Liver (tissue), 9 donors: ENCODE measurements around the gene MTHFD2. TPM values are rescaled to one million over a fixed set of nuclear protein-coding genes. Genes with fewer than 3 reads are reported as not detected.

Source experiments
- DNase-seq: peaks from one replicate; pipeline ENCODE4 v3.0.0-alpha.2; 2017; ENCODE audit warnings: low spot score
- H3K27ac ChIP-seq, 2 donors: one replicate each; pipeline ENCODE4 v1.7.0; 2013; ENCODE audit warnings: inconsistent platforms in 2 of 2, low read length in 2 of 2, control low read depth in 1 of 2, low read depth in 1 of 2, mild to moderate bottlenecking in 1 of 2
- H3K27me3 ChIP-seq, 4 donors: one replicate each; pipeline versions ENCODE4 v1.6.1 to v1.7.0; 2013; ENCODE audit warnings: low read length in 3 of 4, inconsistent platforms in 1 of 4, mild to moderate bottlenecking in 1 of 4, moderate library complexity in 1 of 4; ENCODE audit not compliant: control insufficient read depth in 4 of 4, insufficient read depth in 4 of 4
- H3K36me3 ChIP-seq, 4 donors: one replicate each; pipeline versions ENCODE4 v1.6.1 to v1.7.0; 2013; ENCODE audit warnings: low read length in 3 of 4, mild to moderate bottlenecking in 3 of 4, low read depth in 1 of 4, moderate library complexity in 1 of 4; ENCODE audit not compliant: control insufficient read depth in 4 of 4, insufficient read depth in 3 of 4
- H3K4me1 ChIP-seq, 4 donors: one replicate each; pipeline versions ENCODE4 v1.6.1 to v1.7.0; 2013; ENCODE audit warnings: low read length in 3 of 4, mild to moderate bottlenecking in 3 of 4, moderate library complexity in 1 of 4; ENCODE audit not compliant: control insufficient read depth in 4 of 4, insufficient read depth in 4 of 4
- H3K4me3 ChIP-seq, 3 donors: one replicate each; pipeline versions ENCODE4 v1.6.1 to v1.7.0; 2013; ENCODE audit warnings: low read length in 3 of 3, control low read depth in 1 of 3, low read depth in 1 of 3, mild to moderate bottlenecking in 1 of 3
- H3K9ac ChIP-seq, 2 donors: one replicate each; pipeline ENCODE4 v1.7.0; 2013; ENCODE audit warnings: low read length in 2 of 2, mild to moderate bottlenecking in 2 of 2, moderate library complexity in 2 of 2, control low read depth in 1 of 2, low read depth in 1 of 2
- H3K9me3 ChIP-seq, 4 donors: one replicate each; pipeline versions ENCODE4 v1.6.1 to v1.7.0; 2013; ENCODE audit warnings: low read length in 3 of 4; ENCODE audit not compliant: control insufficient read depth in 4 of 4
- CTCF ChIP-seq: fragments of 150-350 bp; IDR thresholded peaks from 2 replicates; pipeline ENCODE4 v1.5.1; 2017; ENCODE audit warnings: improper control_type of control experiment, low read depth, low read length; ENCODE audit not compliant: missing input control
- EGR1 ChIP-seq, 2 donors: IDR thresholded peaks; 2 replicates each; pipeline ENCODE4 v1.6.1; 2016 to 2018; ENCODE audit warnings: antibody characterized with exemption in 2 of 2, low read depth in 2 of 2
- FOXA1 ChIP-seq: IDR thresholded peaks from 2 replicates; pipeline ENCODE4 v1.6.1; 2016; ENCODE audit warnings: antibody characterized with exemption
- FOXA2 ChIP-seq: IDR thresholded peaks from 2 replicates; pipeline ENCODE4 v1.6.1; 2016; ENCODE audit warnings: antibody characterized with exemption
- GABPA ChIP-seq, 2 donors: IDR thresholded peaks in 1 of 2; conservative IDR thresholded peaks in 1 of 2; 2 replicates each; pipeline ENCODE4 v1.6.1; 2016; ENCODE audit warnings: antibody characterized with exemption in 2 of 2, mild to moderate bottlenecking in 1 of 2, moderate library complexity in 1 of 2
- HNF4A ChIP-seq, 2 donors: conservative IDR thresholded peaks; 2 replicates each; pipeline ENCODE4 v1.6.1; 2016; ENCODE audit warnings: antibody characterized with exemption in 2 of 2, mild to moderate bottlenecking in 2 of 2
- JUND ChIP-seq, 2 donors: IDR thresholded peaks; 2 replicates each; pipeline ENCODE4 v1.6.1; 2016; ENCODE audit warnings: antibody characterized with exemption in 2 of 2
- MAX ChIP-seq: IDR thresholded peaks from 2 replicates; pipeline ENCODE4 v1.6.1; 2016; ENCODE audit warnings: antibody characterized with exemption
- NR2F2 ChIP-seq: IDR thresholded peaks from 2 replicates; pipeline ENCODE4 v1.6.1; 2016; ENCODE audit warnings: antibody characterized with exemption
- RAD21 ChIP-seq, 2 donors: IDR thresholded peaks; 2 replicates each; pipeline ENCODE4 v1.6.1; 2016; ENCODE audit warnings: antibody characterized with exemption in 2 of 2, mild to moderate bottlenecking in 2 of 2
- REST ChIP-seq: IDR thresholded peaks from 2 replicates; pipeline ENCODE4 v1.6.1; 2016; ENCODE audit warnings: antibody characterized with exemption, mild to moderate bottlenecking
- RXRA ChIP-seq, 2 donors: IDR thresholded peaks; 2 replicates each; pipeline ENCODE4 v1.6.1; 2017 to 2018; ENCODE audit warnings: antibody characterized with exemption in 2 of 2, mild to moderate bottlenecking in 1 of 2
- SP1 ChIP-seq: IDR thresholded peaks from 2 replicates; pipeline ENCODE4 v1.6.1; 2018; ENCODE audit warnings: antibody characterized with exemption, mild to moderate bottlenecking
- TAF1 ChIP-seq: conservative IDR thresholded peaks from 2 replicates; pipeline ENCODE4 v1.6.1; 2016; ENCODE audit warnings: antibody characterized with exemption, mild to moderate bottlenecking
- YY1 ChIP-seq: IDR thresholded peaks from 2 replicates; pipeline ENCODE4 v1.6.1; 2016; ENCODE audit warnings: antibody characterized with exemption, mild to moderate bottlenecking
- WGBS: extraction: QIAGEN DNeasy Blood & Tissue Kit; methylation state at CpG from one replicate; pipeline ENCODE4 v1.1.7; 2013; 5-methylcytosine and 5-hydroxymethylcytosine counted together
- polyA plus RNA-seq, 2 donors: library from polyadenylated mRNA; stranded (reverse) in 1 of 2; unstranded in 1 of 2; fragments of 200-250 nt in 1 of 2; fragments of >200 nt in 1 of 2; fragmentation: Nextera tagmentation in 1 of 2; extraction: Ambion mirVana in 1 of 2; gene quantifications; one replicate each; pipeline versions ENCODE4 v1.2.1 to v1.2.3, GENCODE V29; 2013 to 2015
- total RNA-seq, 2 donors: library from RNA; depleted of rRNA; stranded (reverse); fragments of >200 nt; gene quantifications; one replicate each; pipeline ENCODE4 v1.2.3, GENCODE V29; 2014
- TF ChIP-seq, protein P1 (sequence below): IDR thresholded peaks from 2 replicates; pipeline ENCODE4 v1.6.1; 2016; ENCODE audit warnings: antibody characterized with exemption
- TF ChIP-seq, protein P2 (sequence below): IDR thresholded peaks from 2 replicates; pipeline ENCODE4 v1.6.1; 2016; ENCODE audit warnings: antibody characterized with exemption
- donor health status: healthy.
- donor health status: healthy.
- donor health status: healthy.
- donor health status: healthy.
- donor health status: healthy.

MTHFD2 gene
- total RNA-seq = 10 to 100 TPM in 1 of 2 donors, 1 to 10 TPM in 1; 2.8 to 27.5 TPM
- 1 to 10 TPM; 1.6 to 2.8 TPM for polyA plus RNA-seq

GRCh38 chr2:74198461-74199274, at the start of gene MTHFD2:
Gene MTHFD2, plus strand, starts transcription at chr2:74198615. Its CDS starts 27 bp downstream, at chr2:74198642.
- peak within 1 kb of the TSS; percentile 74 to 91 for H3K27ac ChIP-seq
- peak within 1 kb of the TSS; percentile 27 to 73 (median 63) for H3K4me3 ChIP-seq
- DNase-seq = peak; percentile 88
- TF ChIP-seq EGR1 (IDR thresholded peaks at IDR 0.05; ENCODE audit: low read depth in 2 of 2) = no peak
- TF ChIP-seq GABPA (IDR thresholded peaks at IDR 0.05 in 1 of 2, conservative IDR thresholded peaks at IDR 0.05 in 1 of 2) = no peak
- no peak for TF ChIP-seq JUND (IDR thresholded peaks at IDR 0.05)
- no peak for TF ChIP-seq FOXA1
- peak; percentile 7 to 50 for TF ChIP-seq RAD21 (IDR thresholded peaks at IDR 0.05)
- TF ChIP-seq TAF1 = no peak
- TF ChIP-seq, protein P1, sequence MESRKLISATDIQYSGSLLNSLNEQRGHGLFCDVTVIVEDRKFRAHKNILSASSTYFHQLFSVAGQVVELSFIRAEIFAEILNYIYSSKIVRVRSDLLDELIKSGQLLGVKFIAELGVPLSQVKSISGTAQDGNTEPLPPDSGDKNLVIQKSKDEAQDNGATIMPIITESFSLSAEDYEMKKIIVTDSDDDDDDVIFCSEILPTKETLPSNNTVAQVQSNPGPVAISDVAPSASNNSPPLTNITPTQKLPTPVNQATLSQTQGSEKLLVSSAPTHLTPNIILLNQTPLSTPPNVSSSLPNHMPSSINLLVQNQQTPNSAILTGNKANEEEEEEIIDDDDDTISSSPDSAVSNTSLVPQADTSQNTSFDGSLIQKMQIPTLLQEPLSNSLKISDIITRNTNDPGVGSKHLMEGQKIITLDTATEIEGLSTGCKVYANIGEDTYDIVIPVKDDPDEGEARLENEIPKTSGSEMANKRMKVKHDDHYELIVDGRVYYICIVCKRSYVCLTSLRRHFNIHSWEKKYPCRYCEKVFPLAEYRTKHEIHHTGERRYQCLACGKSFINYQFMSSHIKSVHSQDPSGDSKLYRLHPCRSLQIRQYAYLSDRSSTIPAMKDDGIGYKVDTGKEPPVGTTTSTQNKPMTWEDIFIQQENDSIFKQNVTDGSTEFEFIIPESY = no peak
- TF ChIP-seq SP1 = peak; percentile 37
- TF ChIP-seq REST = no peak
- peak; percentile 44 for TF ChIP-seq YY1
- TF ChIP-seq MAX = peak; percentile 85
- no peak for TF ChIP-seq RXRA (IDR thresholded peaks at IDR 0.05)
- peak; percentile 52 for TF ChIP-seq CTCF
- no peak for TF ChIP-seq HNF4A (conservative IDR thresholded peaks at IDR 0.05)
- H3K27me3 ChIP-seq = peaks cover 0 to 3% (median 0%) of the 10 kb centered on the region in 4 donors
- 5% methylated on average over 96 of the region's 96 CpGs for WGBS
- no peaks in the 10 kb centered on the region for H3K36me3 ChIP-seq
- H3K4me1 ChIP-seq = peaks cover 2 to 17% (median 7%) of the 10 kb centered on the region in 4 donors
- peaks cover 0 to 4% (median 0%) of the 10 kb centered on the region in 4 donors for H3K9me3 ChIP-seq
- peak within 1 kb of the TSS; percentile 19 to 31 for H3K9ac ChIP-seq

DNA sequence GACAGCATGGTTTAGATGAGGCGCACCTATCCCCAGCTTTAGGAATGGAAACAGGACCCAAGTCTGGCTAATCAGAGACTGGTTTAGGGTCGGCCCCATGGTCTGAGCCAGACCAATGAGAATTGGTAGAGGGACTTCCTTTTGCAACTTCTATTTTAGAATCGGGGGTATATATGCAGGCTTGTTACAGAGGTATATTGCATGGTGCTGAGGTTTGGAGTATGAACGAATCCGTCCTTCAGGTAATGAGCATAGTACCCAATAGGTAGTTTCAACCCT, 49.2 kb upstream of the MTHFD2 start:
- H3K27me3 ChIP-seq = no peaks in the 10 kb centered on the region
- no peak for DNase-seq
- H3K4me1 ChIP-seq = peaks cover 5 to 16% (median 11%) of the 10 kb centered on the region in 4 donors
- no peak overlapping the region for H3K9ac ChIP-seq
- H3K36me3 ChIP-seq = peaks cover 4 to 7% (median 6%) of the 10 kb centered on the region in 4 donors
- no peak overlapping the region for H3K4me3 ChIP-seq
- 91% methylated on average over 5 of the region's 5 CpGs for WGBS
- no peaks in the 10 kb centered on the region for H3K9me3 ChIP-seq
- no peak overlapping the region for H3K27ac ChIP-seq
- no peak for TF ChIP-seq JUND (IDR thresholded peaks at IDR 0.05)
- TF ChIP-seq, protein P2, sequence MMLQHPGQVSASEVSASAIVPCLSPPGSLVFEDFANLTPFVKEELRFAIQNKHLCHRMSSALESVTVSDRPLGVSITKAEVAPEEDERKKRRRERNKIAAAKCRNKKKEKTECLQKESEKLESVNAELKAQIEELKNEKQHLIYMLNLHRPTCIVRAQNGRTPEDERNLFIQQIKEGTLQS = no peak
- TF ChIP-seq HNF4A (conservative IDR thresholded peaks at IDR 0.05) = no peak
- no peak for TF ChIP-seq RAD21 (IDR thresholded peaks at IDR 0.05)
- TF ChIP-seq YY1 = no peak
- TF ChIP-seq EGR1 (IDR thresholded peaks at IDR 0.05; ENCODE audit: low read depth in 2 of 2) = no peak
- TF ChIP-seq NR2F2 = no peak
- no peak for TF ChIP-seq TAF1
- no peak for TF ChIP-seq FOXA2
- TF ChIP-seq, protein P1 = no peak
- no peak for TF ChIP-seq SP1
- TF ChIP-seq REST = no peak
